Breast epithelium (tissue), 4 donors: ENCODE measurements around the gene ABHD11. TPM values are rescaled to one million over a fixed set of nuclear protein-coding genes. Genes with fewer than 3 reads are reported as not detected.

Source experiments
- DNase-seq, 2 donors: peaks; one replicate each; pipeline ENCODE4 v3.0.0-alpha.2; 2019; ENCODE audit warnings: low spot score in 2 of 2
- H3K27ac ChIP-seq, 2 donors: fragments of 200-600 bp; sonication (generic) in 1 of 2; one replicate each; pipeline ENCODE4 v1.5.1; 2016 to 2019; ENCODE audit warnings: mild to moderate bottlenecking in 1 of 2
- H3K27me3 ChIP-seq, 2 donors: fragments of 200-600 bp; sonication (generic) in 1 of 2; one replicate each; pipeline versions ENCODE4 v1.5.1 to v1.6.0; 2017 to 2019; ENCODE audit warnings: control low read depth in 1 of 2, mild to moderate bottlenecking in 1 of 2
- H3K36me3 ChIP-seq: fragments of 200-600 bp; one replicate; pipeline ENCODE4 v1.5.1; 2019
- H3K4me1 ChIP-seq, 2 donors: fragments of 200-600 bp; sonication (generic); one replicate each; pipeline ENCODE4 v1.5.1; 2016 to 2019; ENCODE audit warnings: control low read depth in 1 of 2
- H3K4me3 ChIP-seq, 3 donors: fragments of 200-600 bp; sonication (generic); 1 replicate in 2 of 3; 2 replicates in 1 of 3; pipeline ENCODE4 v1.5.1; 2016 to 2019; ENCODE audit warnings: mild to moderate bottlenecking in 3 of 3, moderate library complexity in 2 of 3
- H3K9me3 ChIP-seq, 2 donors: fragments of 200-600 bp; sonication (generic) in 1 of 2; one replicate each; pipeline ENCODE4 v1.5.1; 2016 to 2019; ENCODE audit warnings: control low read depth in 1 of 2
- POLR2A ChIP-seq: fragments of 450-650 bp; IDR thresholded peaks from one replicate; pipeline ENCODE4 v1.6.1; 2016; ENCODE audit warnings: antibody characterized with exemption, mild to moderate bottlenecking, moderate library complexity
- POLR2AphosphoS5 ChIP-seq, 3 donors: sonication (generic); formaldehyde crosslinking; IDR thresholded peaks; one replicate each; pipeline ENCODE4 v1.6.1; 2017; ENCODE audit warnings: antibody characterized with exemption in 3 of 3
- intact Hi-C: fragments of 100-400 bp; cut with DNase I; formaldehyde crosslinking; loops from one replicate; pipeline ENCODE4 v1.15.1; 2023; ENCODE audit warnings: low total_unique reads
- total RNA-seq, 3 donors: library from RNA; depleted of rRNA; stranded (reverse); fragments of >200 nt; gene quantifications; one replicate each; pipeline ENCODE4 v1.1.0, GENCODE V29; 2016
- TF ChIP-seq, protein P1 (sequence below), 3 donors: fragments of 450-650 bp; IDR thresholded peaks; one replicate each; pipeline ENCODE4 v1.5.1; 2016 to 2017; ENCODE audit warnings: antibody characterized with exemption in 3 of 3, mild to moderate bottlenecking in 3 of 3, moderate library complexity in 3 of 3

The ABHD11 gene
- total RNA-seq, 3 donors from 2014 or later, result 10.9 to 57.8 (median 36.4) TPM

DNA sequence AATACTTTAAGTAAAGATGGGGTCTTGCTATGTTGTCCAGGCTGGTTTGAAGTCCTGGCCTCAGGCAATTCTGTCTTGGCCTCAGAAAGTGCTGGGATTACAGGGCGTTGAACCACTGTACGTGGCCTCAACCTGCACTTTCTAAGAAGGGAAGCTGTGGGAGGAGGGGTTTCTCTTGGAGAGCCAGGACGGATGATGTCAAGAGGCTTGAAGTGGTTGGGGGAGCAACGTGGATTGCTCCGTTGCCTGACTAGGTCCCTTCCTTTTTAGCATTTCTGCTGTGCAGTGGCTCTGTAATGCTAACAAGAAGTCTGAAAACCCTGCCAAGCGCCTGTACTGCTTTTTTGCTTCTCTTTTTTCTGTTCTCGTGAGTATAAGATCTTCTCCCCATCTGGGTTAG, 48.0 kb downstream of the ABHD11 start:
- TF ChIP-seq POLR2A, result no peak
- Histone ChIP-seq H3K4me3 (no peak overlapping the region), H3K9me3 (no peaks in the 10 kb centered on the region), H3K4me1 (no peaks in the 10 kb centered on the region), H3K36me3 (peaks cover 3% of the 10 kb centered on the region), H3K27ac (no peak overlapping the region), H3K27me3 (no peaks in the 10 kb centered on the region)
- intact Hi-C loops, result no loop called here
- DNase-seq, result no peak

DNA sequence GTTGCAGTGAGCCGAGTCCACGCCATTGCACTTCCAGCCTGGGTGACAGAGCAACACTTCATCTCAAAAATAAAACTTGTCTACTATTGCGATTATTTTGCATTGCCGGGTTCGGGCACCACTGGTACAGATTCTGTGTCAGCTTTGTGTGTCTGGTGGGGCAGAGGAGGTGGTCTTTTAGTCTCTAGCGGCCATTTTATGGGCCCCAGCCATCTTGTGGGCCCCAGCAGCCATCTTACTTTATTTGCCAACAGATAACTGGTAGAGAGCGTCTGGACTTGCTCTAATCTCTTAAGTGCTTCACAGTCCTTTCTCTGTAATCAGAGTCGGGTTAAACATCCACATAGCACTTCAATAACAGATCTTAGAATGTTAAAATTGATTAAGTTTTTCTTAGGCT, 50.3 kb downstream of the ABHD11 start:
- TF ChIP-seq POLR2AphosphoS5 (IDR thresholded peaks at IDR 0.05) (no peak), POLR2A (no peak)
- TF ChIP-seq, protein P1, sequence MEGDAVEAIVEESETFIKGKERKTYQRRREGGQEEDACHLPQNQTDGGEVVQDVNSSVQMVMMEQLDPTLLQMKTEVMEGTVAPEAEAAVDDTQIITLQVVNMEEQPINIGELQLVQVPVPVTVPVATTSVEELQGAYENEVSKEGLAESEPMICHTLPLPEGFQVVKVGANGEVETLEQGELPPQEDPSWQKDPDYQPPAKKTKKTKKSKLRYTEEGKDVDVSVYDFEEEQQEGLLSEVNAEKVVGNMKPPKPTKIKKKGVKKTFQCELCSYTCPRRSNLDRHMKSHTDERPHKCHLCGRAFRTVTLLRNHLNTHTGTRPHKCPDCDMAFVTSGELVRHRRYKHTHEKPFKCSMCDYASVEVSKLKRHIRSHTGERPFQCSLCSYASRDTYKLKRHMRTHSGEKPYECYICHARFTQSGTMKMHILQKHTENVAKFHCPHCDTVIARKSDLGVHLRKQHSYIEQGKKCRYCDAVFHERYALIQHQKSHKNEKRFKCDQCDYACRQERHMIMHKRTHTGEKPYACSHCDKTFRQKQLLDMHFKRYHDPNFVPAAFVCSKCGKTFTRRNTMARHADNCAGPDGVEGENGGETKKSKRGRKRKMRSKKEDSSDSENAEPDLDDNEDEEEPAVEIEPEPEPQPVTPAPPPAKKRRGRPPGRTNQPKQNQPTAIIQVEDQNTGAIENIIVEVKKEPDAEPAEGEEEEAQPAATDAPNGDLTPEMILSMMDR (IDR thresholded peaks at IDR 0.05), result no peak
- Histone ChIP-seq H3K36me3 (peaks cover 3% of the 10 kb centered on the region), H3K9me3 (no peaks in the 10 kb centered on the region), H3K27me3 (no peaks in the 10 kb centered on the region), H3K27ac (no peak overlapping the region), H3K4me3 (no peak overlapping the region), H3K4me1 (no peaks in the 10 kb centered on the region)
- no peak for DNase-seq
- intact Hi-C loops, result no loop called here

Other genes starting within 250 kb of the ABHD11 start
- 10 to 100 TPM; 53.7 to 57.4 (median 56.3) TPM for gene BAZ1B, start 216.5 kb downstream of the ABHD11 start, total RNA-seq
- gene BCL7B, start 181.1 kb downstream of the ABHD11 start, total RNA-seq, result 10 to 100 TPM; 29.6 to 93.0 (median 40.6) TPM
- gene TBL2, start 160.2 kb downstream of the ABHD11 start, total RNA-seq, result 10 to 100 TPM; 31.0 to 39.3 (median 32.1) TPM
- gene MLXIPL, start 114.3 kb downstream of the ABHD11 start, total RNA-seq, result 100 to 1,000 TPM in 1 of 3 donors, 10 to 100 TPM in 2; 10.4 to 109 (median 21.3) TPM
- 1 to 10 TPM; 3.5 to 5.9 (median 3.8) TPM for gene VPS37D, start 71.0 kb downstream of the ABHD11 start, total RNA-seq
- gene DNAJC30, start 55.3 kb downstream of the ABHD11 start, total RNA-seq, result 1 to 10 TPM; 2.9 to 6.9 (median 4.6) TPM
- 10 to 100 TPM; 39.5 to 49.8 (median 41.0) TPM for gene BUD23, start 55.2 kb downstream of the ABHD11 start, total RNA-seq
- 1 to 10 TPM; 5.9 to 9.5 (median 8.5) TPM for gene STX1A, start 19.1 kb downstream of the ABHD11 start, total RNA-seq
- 100 to 1,000 TPM in 1 of 3 donors, 10 to 100 TPM in 1, not detected in 1; 81.6 to 137 TPM for gene CLDN3, start 31.5 kb upstream of the ABHD11 start, total RNA-seq
- gene CLDN4, start 92.2 kb upstream of the ABHD11 start, total RNA-seq, result 100 to 1,000 TPM in 2 of 3 donors, 1 to 10 TPM in 1; 3.8 to 379 (median 143) TPM
- 10 to 100 TPM in 1 of 3 donors, 1 to 10 TPM in 2; 1.6 to 10.6 (median 7.0) TPM for gene METTL27, start 103.7 kb upstream of the ABHD11 start, total RNA-seq
- gene TMEM270, start 122.4 kb upstream of the ABHD11 start, total RNA-seq, result not detected